ENCODE results near the gene PDCD10.

Gene PDCD10

DNA sequence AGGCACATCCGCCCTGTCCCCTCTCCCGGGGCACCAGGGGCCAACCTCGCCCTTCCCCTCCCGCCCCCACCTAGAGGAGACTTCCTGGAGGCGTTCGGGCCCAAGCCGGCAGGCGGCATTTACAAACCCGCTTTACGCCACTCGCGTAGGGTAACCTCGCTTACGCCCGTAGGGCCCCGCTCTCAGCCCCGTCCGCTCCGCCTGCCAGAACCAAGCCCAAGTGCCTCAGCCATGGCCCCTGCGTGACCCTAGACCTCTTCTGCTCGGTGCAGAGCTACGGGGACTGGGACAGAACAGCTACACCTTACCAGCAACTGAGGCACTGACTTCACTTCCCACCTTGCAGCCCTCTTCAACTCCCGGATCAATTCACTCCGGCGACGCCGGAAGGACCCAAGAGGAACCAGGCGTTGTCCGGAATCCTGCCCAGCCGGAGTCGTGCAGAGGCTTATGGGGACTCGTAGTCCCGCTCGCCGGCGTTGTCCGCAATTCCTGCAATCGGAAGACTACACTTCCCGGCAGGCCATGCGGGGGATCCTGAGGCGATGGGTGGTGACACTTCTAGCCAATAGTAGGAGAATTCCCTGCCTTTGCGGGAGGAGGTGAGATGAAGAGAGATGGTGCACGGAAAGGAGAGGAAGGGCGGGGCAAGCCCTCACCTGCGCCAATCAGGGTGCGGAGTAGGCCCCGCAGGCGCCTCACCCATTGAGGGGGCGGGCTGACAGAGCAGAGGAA, at the start of gene PDCD10:
Gene PDCD10, minus strand, starts transcription at position 395 of the 735 bp plus-strand sequence. CDS start 14,735 bp downstream, outside the sequence.
- H3K36me3 Mint-ChIP-seq (ENCODE audit: low read depth) = peaks cover 3% of the 10 kb centered on the region
- no peak within 1 kb of the TSS for H3K4me3 Mint-ChIP-seq
- no peaks in the 10 kb centered on the region for H3K27me3 Mint-ChIP-seq (ENCODE audit: low read depth)
- H3K9me3 Mint-ChIP-seq = no peaks in the 10 kb centered on the region
- peaks cover 26% of the 10 kb centered on the region for H3K4me1 Mint-ChIP-seq (ENCODE audit: low read depth)
- H3K27ac Mint-ChIP-seq = no peak within 1 kb of the TSS

GRCh38 chr3:167783781-167784180, 49.1 kb upstream of the PDCD10 start:
- Mint-ChIP-seq H3K4me1 (ENCODE audit: low read depth) (no peaks in the 10 kb centered on the region), H3K9me3 (no peaks in the 10 kb centered on the region), H3K36me3 (ENCODE audit: low read depth) (no peaks in the 10 kb centered on the region), H3K27me3 (ENCODE audit: low read depth) (no peaks in the 10 kb centered on the region), H3K27ac (no peak overlapping the region), H3K4me3 (no peak overlapping the region)

DNA sequence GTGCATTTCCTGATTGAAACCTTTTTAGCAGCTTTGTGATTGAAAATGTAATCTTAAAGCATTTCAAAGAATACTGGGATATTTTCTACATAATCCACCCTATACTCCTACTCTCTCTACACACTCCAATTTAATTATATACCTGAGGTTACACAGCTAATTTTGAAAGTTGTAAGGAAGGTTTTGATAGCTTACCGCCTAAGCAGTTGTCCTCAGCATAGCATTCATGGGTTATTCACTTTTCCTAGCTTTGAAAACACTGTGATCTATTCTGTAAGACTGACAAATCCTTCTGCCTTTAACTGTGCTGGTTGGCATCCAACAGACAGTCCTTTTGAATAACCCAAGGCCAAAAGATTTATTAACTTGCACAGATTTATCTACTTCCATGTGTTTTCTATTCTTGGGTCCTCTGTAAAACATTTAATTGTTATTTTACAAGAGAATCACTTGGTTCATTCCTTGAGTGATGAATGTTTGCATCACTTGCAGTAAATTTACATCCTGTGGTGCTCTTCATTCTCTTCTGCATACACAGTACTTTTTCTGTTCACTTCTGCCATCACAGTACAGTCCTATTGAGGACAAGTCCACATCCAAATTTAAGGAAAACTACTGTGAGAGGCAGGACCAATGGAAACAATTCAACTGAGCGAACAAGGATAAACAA, 45.7 kb upstream of the PDCD10 start:
- Mint-ChIP-seq H3K36me3 (ENCODE audit: low read depth) (no peaks in the 10 kb centered on the region), H3K4me1 (ENCODE audit: low read depth) (no peaks in the 10 kb centered on the region), H3K9me3 (no peaks in the 10 kb centered on the region), H3K27ac (no peak overlapping the region), H3K27me3 (ENCODE audit: low read depth) (no peaks in the 10 kb centered on the region), H3K4me3 (no peak overlapping the region)

DNA sequence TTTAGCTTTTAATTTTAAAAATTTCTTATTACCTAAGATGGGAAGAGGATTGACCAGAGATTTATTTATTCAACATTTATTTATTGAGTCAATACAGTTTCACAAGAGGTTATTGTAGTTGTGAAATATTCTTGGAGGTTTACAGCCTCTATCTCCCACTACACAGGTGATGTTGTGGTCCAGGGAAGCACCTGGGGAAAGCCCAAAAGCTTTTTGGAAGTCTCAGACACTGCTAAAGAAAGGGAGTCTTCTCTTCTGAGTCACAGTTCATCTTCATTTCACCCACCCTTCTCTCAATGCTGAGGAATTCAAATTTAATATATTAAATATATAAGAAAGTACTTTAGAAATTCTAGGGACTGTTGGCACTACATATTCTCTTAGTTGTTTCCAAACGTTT, 42.7 kb upstream of the PDCD10 start:
- no peak overlapping the region for H3K27ac Mint-ChIP-seq
- no peaks in the 10 kb centered on the region for H3K9me3 Mint-ChIP-seq
- H3K4me3 Mint-ChIP-seq = no peak overlapping the region
- H3K36me3 Mint-ChIP-seq (ENCODE audit: low read depth) = no peaks in the 10 kb centered on the region
- no peaks in the 10 kb centered on the region for H3K27me3 Mint-ChIP-seq (ENCODE audit: low read depth)
- H3K4me1 Mint-ChIP-seq (ENCODE audit: low read depth) = no peaks in the 10 kb centered on the region

DNA sequence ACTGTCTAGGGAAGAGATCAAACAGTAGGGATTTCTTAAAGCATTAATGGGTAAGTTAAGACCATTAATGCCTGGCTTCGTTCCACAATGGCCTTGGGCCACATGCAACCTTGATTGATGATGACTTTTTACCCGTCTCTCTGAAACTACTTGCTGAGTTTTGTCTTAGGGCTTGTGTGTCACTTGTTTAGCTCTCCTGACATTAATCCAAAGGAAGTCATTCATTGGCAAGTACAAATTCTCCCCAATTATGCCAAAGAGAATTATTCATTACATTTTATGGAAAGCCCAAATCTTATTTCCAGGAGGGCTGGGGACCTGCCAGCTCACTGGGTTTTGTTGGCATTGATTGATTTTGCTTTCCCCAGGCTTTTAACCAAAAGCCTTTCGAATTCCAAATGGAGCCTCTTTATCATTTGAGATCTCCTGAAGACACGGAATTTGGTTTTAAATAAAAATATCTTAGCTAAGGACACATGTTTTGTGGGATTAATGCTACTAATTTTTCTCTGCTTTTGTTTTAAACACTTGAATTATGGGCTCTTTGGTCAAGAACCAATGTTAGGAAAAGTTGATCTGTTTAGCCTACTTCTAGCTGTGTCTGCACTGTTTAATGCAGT, 41.5 kb upstream of the PDCD10 start:
- Mint-ChIP-seq H3K27me3 (ENCODE audit: low read depth) (no peaks in the 10 kb centered on the region), H3K4me1 (ENCODE audit: low read depth) (no peaks in the 10 kb centered on the region), H3K36me3 (ENCODE audit: low read depth) (no peaks in the 10 kb centered on the region), H3K4me3 (no peak overlapping the region), H3K27ac (no peak overlapping the region), H3K9me3 (no peaks in the 10 kb centered on the region)

DNA sequence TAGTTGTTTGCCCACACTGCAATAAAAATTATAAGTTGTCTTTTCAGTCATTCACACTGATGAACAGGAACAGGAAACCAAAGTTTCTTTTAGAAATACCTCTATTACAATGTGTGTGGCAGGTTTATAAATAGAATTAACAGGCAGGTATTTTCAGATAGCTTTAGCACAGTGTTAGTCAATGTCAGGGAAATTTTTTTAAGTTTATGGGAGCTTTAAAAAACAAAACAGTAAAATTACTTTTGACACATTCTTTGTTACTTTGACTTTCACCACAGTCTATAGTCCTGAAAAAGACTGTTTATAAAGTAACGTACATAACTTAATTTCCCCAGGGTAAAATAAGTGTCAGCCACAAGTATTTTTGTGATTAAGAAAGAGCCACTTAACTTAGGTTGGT, 38.9 kb upstream of the PDCD10 start:
- Mint-ChIP-seq H3K36me3 (ENCODE audit: low read depth) (no peaks in the 10 kb centered on the region), H3K27ac (no peak overlapping the region), H3K27me3 (ENCODE audit: low read depth) (peaks cover 3% of the 10 kb centered on the region), H3K4me1 (ENCODE audit: low read depth) (no peaks in the 10 kb centered on the region), H3K9me3 (no peaks in the 10 kb centered on the region), H3K4me3 (no peak overlapping the region)

DNA sequence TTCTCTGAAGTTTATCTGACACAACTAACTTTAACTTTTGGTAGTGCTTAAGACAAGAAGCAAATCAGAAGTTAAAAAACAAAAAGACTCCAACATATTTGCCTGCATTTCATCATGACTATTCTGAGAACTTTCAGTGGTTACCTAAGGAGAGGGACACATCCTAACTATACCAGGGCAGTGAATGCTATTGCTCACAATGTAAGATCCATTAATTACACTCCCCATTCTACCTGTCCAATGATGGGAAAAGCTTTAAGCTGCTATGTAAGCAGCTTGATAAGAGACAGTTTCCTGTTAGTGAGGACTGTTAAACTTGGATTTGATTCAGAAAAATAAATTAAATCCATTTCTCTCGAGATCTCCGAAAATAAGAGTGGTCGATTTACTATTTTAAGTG, 38.3 kb upstream of the PDCD10 start:
- H3K4me3 Mint-ChIP-seq = no peak overlapping the region
- no peaks in the 10 kb centered on the region for H3K9me3 Mint-ChIP-seq
- H3K36me3 Mint-ChIP-seq (ENCODE audit: low read depth) = no peaks in the 10 kb centered on the region
- peaks cover 3% of the 10 kb centered on the region for H3K27me3 Mint-ChIP-seq (ENCODE audit: low read depth)
- no peak overlapping the region for H3K27ac Mint-ChIP-seq
- H3K4me1 Mint-ChIP-seq (ENCODE audit: low read depth) = no peaks in the 10 kb centered on the region

GRCh38 chr3:167762296-167762695, 27.6 kb upstream of the PDCD10 start:
- H3K27ac Mint-ChIP-seq = no peak overlapping the region
- no peaks in the 10 kb centered on the region for H3K36me3 Mint-ChIP-seq (ENCODE audit: low read depth)
- no peaks in the 10 kb centered on the region for H3K27me3 Mint-ChIP-seq (ENCODE audit: low read depth)
- no peaks in the 10 kb centered on the region for H3K9me3 Mint-ChIP-seq
- peaks cover 2% of the 10 kb centered on the region for H3K4me1 Mint-ChIP-seq (ENCODE audit: low read depth)
- no peak overlapping the region for H3K4me3 Mint-ChIP-seq

DNA sequence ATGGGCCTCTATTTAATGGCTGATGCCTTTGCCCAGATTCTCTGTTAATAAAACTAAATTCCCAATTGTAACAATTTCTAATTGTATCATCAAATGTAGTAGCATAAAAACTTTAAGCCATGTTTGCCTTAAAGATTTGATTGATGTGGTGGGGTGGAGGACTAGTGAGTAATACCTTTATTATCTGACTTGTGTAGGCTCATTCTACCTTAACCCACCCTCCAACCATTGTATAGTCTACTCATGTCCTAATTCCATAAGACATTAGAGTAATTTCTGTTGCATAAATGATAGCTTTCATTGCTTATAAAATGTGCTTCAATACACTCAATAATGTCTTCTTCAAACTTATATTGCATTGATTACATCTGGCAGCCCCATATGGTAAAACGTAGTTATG, 26.6 kb upstream of the PDCD10 start:
- no peaks in the 10 kb centered on the region for H3K9me3 Mint-ChIP-seq
- H3K4me1 Mint-ChIP-seq (ENCODE audit: low read depth) = peaks cover 2% of the 10 kb centered on the region
- H3K27me3 Mint-ChIP-seq (ENCODE audit: low read depth) = no peaks in the 10 kb centered on the region
- no peaks in the 10 kb centered on the region for H3K36me3 Mint-ChIP-seq (ENCODE audit: low read depth)
- no peak overlapping the region for H3K4me3 Mint-ChIP-seq
- H3K27ac Mint-ChIP-seq = no peak overlapping the region

GRCh38 chr3:167754049-167754448, 19.4 kb upstream of the PDCD10 start:
- no peaks in the 10 kb centered on the region for H3K9me3 Mint-ChIP-seq
- H3K27me3 Mint-ChIP-seq (ENCODE audit: low read depth) = peaks cover 3% of the 10 kb centered on the region
- no peak overlapping the region for H3K27ac Mint-ChIP-seq
- H3K4me3 Mint-ChIP-seq = no peak overlapping the region
- no peaks in the 10 kb centered on the region for H3K36me3 Mint-ChIP-seq (ENCODE audit: low read depth)
- peaks cover 6% of the 10 kb centered on the region for H3K4me1 Mint-ChIP-seq (ENCODE audit: low read depth)

DNA sequence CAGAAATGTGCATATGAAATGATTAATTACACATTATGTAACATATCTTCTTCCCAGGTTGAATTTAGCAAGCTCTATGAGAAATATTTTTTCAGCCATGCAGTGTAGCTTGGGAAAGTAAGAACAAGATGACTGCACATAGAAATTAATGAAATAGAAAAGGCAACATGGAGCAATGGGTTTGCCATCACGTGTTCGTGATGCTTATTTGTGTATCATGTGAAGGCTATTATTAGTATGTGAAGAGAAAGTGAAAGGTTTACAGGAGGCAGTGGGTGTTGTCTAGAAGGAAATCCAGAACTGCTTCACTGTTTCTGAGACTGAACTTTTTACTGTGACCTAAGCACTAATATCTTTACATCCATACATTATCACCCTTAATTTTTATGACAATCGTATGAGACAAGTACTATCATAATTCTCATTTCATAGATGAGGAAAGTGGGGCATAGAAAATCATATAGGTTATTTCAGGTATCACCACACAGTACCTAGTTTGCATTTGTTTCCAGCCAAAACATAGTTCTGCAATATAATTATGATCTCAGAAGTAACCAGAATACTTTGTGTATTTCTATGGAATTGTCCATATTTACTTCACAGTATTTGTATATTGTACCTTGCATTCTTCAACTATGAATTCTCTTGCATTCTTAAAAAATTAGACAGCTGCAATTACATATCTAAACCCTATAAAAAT, 15.7 kb upstream of the PDCD10 start:
- peaks cover 3% of the 10 kb centered on the region for H3K27me3 Mint-ChIP-seq (ENCODE audit: low read depth)
- H3K27ac Mint-ChIP-seq = no peak overlapping the region
- peaks cover 6% of the 10 kb centered on the region for H3K4me1 Mint-ChIP-seq (ENCODE audit: low read depth)
- no peak overlapping the region for H3K4me3 Mint-ChIP-seq
- H3K9me3 Mint-ChIP-seq = no peaks in the 10 kb centered on the region
- H3K36me3 Mint-ChIP-seq (ENCODE audit: low read depth) = no peaks in the 10 kb centered on the region

- no peak overlapping the region for H3K4me3 Mint-ChIP-seq
- no peaks in the 10 kb centered on the region for H3K36me3 Mint-ChIP-seq (ENCODE audit: low read depth)
- H3K27me3 Mint-ChIP-seq (ENCODE audit: low read depth) = peaks cover under 1% of the 10 kb centered on the region
- peaks cover 6% of the 10 kb centered on the region for H3K4me1 Mint-ChIP-seq (ENCODE audit: low read depth)
- no peak overlapping the region for H3K27ac Mint-ChIP-seq
- H3K9me3 Mint-ChIP-seq = no peaks in the 10 kb centered on the region
These were observed 15.0 kb upstream of the PDCD10 start for GRCh38 chr3:167749728-167750127.

- Mint-ChIP-seq H3K4me3 (no peak overlapping the region), H3K27me3 (ENCODE audit: low read depth) (no peaks in the 10 kb centered on the region), H3K36me3 (ENCODE audit: low read depth) (no peaks in the 10 kb centered on the region), H3K9me3 (no peaks in the 10 kb centered on the region), H3K27ac (no peak overlapping the region), H3K4me1 (ENCODE audit: low read depth) (peaks cover 6% of the 10 kb centered on the region)
These were observed 14.5 kb upstream of the PDCD10 start for GRCh38 chr3:167749209-167749608.

- Mint-ChIP-seq H3K4me1 (ENCODE audit: low read depth) (peaks cover 3% of the 10 kb centered on the region), H3K27ac (no peak overlapping the region), H3K4me3 (no peak overlapping the region), H3K27me3 (ENCODE audit: low read depth) (no peaks in the 10 kb centered on the region), H3K9me3 (no peaks in the 10 kb centered on the region), H3K36me3 (ENCODE audit: low read depth) (no peaks in the 10 kb centered on the region)
These were observed 9.1 kb upstream of the PDCD10 start for GRCh38 chr3:167743799-167744198.

All from T-helper 1 cell treated with Interleukin-12 subunit alpha and Interleukin-12 subunit beta and Interleukin-4 antibody, amounts not matched to agents 30 μg/mL and 1 μg/mL, for 36 hours (primary cell).